GM12878 (cell line): ENCODE measurements around the gene PAX5. TPM values are rescaled to one million over a fixed set of nuclear protein-coding genes. Genes with fewer than 3 reads are reported as not detected.

Experiments used
- ATAC-seq: fragments of 200-7000 bp; cut with Tn5 transposase; 3 replicates; pipeline ENCODE4 v1.9.1; 2020; ENCODE audit warnings: mild to moderate bottlenecking, moderate library complexity
- BruUV-seq: library from RNA; stranded (reverse); fragments of 400-500 nt; replicated peaks from 2 replicates; lab custom pipeline; 2021; lab: Mats Ljungman, UMichigan
- CTCF ChIA-PET: fragments of 300-600 bp; sonication (Branson Sonifier 250); formaldehyde crosslinking; extraction: SDS; loops from one replicate; lab custom pipeline; 2021; ENCODE audit warnings: inconsistent platforms; lab: Yijun Ruan, JAX
- POLR2A ChIA-PET: fragments of 350-600 bp; formaldehyde crosslinking; extraction: SDS; loops from one replicate; lab custom pipeline; 2021; ENCODE audit warnings: inconsistent platforms; lab: Charles Lee
- RAD21 ChIA-PET: fragments of 300-600 bp; sonication (Branson Sonifier 250); formaldehyde crosslinking; loops from one replicate; lab custom pipeline; 2023; ENCODE audit warnings: antibody characterized with exemption; ENCODE audit not compliant: unreplicated experiment; lab: Charles Lee
- SMC1A ChIA-PET: fragments of 300-600 bp; sonication (Branson Sonifier 250); formaldehyde crosslinking; loops from one replicate; lab custom pipeline; 2023; ENCODE audit not compliant: unreplicated experiment, uncharacterized antibody; lab: Charles Lee
- DNase-seq: peaks from one replicate; pipeline ENCODE4 v3.0.0-alpha.2; 2011; ENCODE audit warnings: low read depth, low spot score
- FAIRE-seq: peaks from 3 replicates; lab custom pipeline; 2011; peaks lifted over from hg19 to GRCh38; lab: Jason Lieb, UNC
- H2AFZ ChIP-seq: 2 replicates; pipeline ENCODE4 v1.6.0; 2011; ENCODE audit warnings: low read depth, low read length, control low read depth; ENCODE audit not compliant: control insufficient read depth
- H3K27ac ChIP-seq: 2 replicates; pipeline ENCODE4 v1.5.1; 2011; ENCODE audit warnings: control low read depth; ENCODE audit not compliant: control insufficient read depth, insufficient read depth
- H3K27me3 ChIP-seq, 2 experiments: replicated peaks in 1 of 2; 2 replicates each; pipeline versions ENCODE4 v1.6.0 to v1.6.1; 2011; ENCODE audit warnings: low read length in 1 of 2; ENCODE audit not compliant: control insufficient read depth in 2 of 2, insufficient read depth in 2 of 2
- H3K36me3 ChIP-seq, 2 experiments: 2 replicates each; pipeline ENCODE4 v1.5.1; 2011; ENCODE audit warnings: low read length in 1 of 2; ENCODE audit not compliant: control insufficient read depth in 2 of 2, insufficient read depth in 2 of 2
- H3K4me1 ChIP-seq: 2 replicates; pipeline ENCODE4 v1.6.1; 2011; ENCODE audit warnings: mild to moderate bottlenecking, low read length, moderate library complexity, mixed read lengths; ENCODE audit not compliant: control insufficient read depth, insufficient read depth
- H3K4me2 ChIP-seq: 2 replicates; pipeline ENCODE4 v1.6.0; 2011; ENCODE audit warnings: control low read depth; ENCODE audit not compliant: control insufficient read depth, insufficient read depth
- H3K4me3 ChIP-seq: fragments of 200-600 bp; sonication (generic); 2 replicates; pipeline ENCODE4 v1.5.1; 2016
- H3K79me2 ChIP-seq: 2 replicates; pipeline ENCODE4 v1.6.0; 2011; ENCODE audit warnings: low read length; ENCODE audit not compliant: control insufficient read depth, insufficient read depth
- H3K9ac ChIP-seq: 2 replicates; pipeline ENCODE4 v1.8.0; 2011; ENCODE audit warnings: low read length, control low read depth, mixed read lengths; ENCODE audit not compliant: control insufficient read depth, insufficient read depth
- H3K9me3 ChIP-seq: replicated peaks from 3 replicates; pipeline ENCODE4 v1.5.1; 2011; ENCODE audit warnings: mild to moderate bottlenecking, low read length; ENCODE audit not compliant: control insufficient read depth, insufficient read depth
- H4K20me1 ChIP-seq: 2 replicates; pipeline ENCODE4 v1.6.0; 2011; ENCODE audit not compliant: control insufficient read depth, insufficient read depth
- BRCA1 ChIP-seq: IDR thresholded peaks from 2 replicates; pipeline ENCODE4 v1.6.1; 2011; ENCODE audit warnings: low read depth, low read length, improper control_type of control experiment
- CREB1 ChIP-seq: IDR thresholded peaks from 2 replicates; pipeline ENCODE4 v1.6.1; 2012; ENCODE audit warnings: low read depth, mild to moderate bottlenecking, inconsistent platforms
- FOXK2 ChIP-seq: fragments of 450-650 bp; IDR thresholded peaks from 2 replicates; pipeline ENCODE4 v1.6.1; 2017; ENCODE audit warnings: mild to moderate bottlenecking, moderate library complexity
- FOXM1 ChIP-seq: IDR thresholded peaks from 2 replicates; pipeline ENCODE4 v1.6.1; 2012; ENCODE audit warnings: low read depth, mild to moderate bottlenecking, inconsistent platforms, low read length, moderate library complexity
- IKZF2 ChIP-seq, 2 experiments: fragments of 450-650 bp; IDR thresholded peaks; 2 replicates each; pipeline ENCODE4 v1.6.1; 2017; ENCODE audit warnings: mild to moderate bottlenecking in 2 of 2, moderate library complexity in 2 of 2
- JUNB ChIP-seq: IDR thresholded peaks from 2 replicates; pipeline ENCODE4 v1.6.1; 2016; ENCODE audit warnings: antibody characterized with exemption, mild to moderate bottlenecking
- NFIC ChIP-seq: IDR thresholded peaks from 2 replicates; pipeline ENCODE4 v1.6.1; 2012; ENCODE audit warnings: low read depth, mild to moderate bottlenecking, inconsistent platforms, low read length, moderate library complexity
- NFXL1 ChIP-seq: fragments of 450-650 bp; IDR thresholded peaks from 2 replicates; pipeline ENCODE4 v1.6.1; 2017; ENCODE audit warnings: antibody characterized with exemption, mild to moderate bottlenecking, borderline replicate concordance
- PML ChIP-seq: IDR thresholded peaks from 2 replicates; pipeline ENCODE4 v1.6.1; 2012; ENCODE audit warnings: low read length, inconsistent platforms
- PRDM15 ChIP-seq: fragments of 450-650 bp; formaldehyde crosslinking; IDR thresholded peaks from 2 replicates; pipeline ENCODE4 v1.4.0; 2020; ENCODE audit warnings: mild to moderate bottlenecking, moderate library complexity
- SPI1 ChIP-seq: IDR thresholded peaks from 2 replicates; pipeline ENCODE4 v1.6.1; 2011; ENCODE audit warnings: low read depth, mild to moderate bottlenecking, low read length, moderate library complexity, borderline replicate concordance; ENCODE audit not compliant: insufficient read depth
- TARDBP ChIP-seq: IDR thresholded peaks from 2 replicates; pipeline ENCODE4 v1.6.1; 2016; ENCODE audit warnings: borderline replicate concordance
- TBL1XR1 ChIP-seq: IDR thresholded peaks from 2 replicates; pipeline ENCODE4 v1.6.1; 2012; ENCODE audit warnings: low read depth, low read length, improper control_type of control experiment
- TCF3 ChIP-seq: IDR thresholded peaks from 2 replicates; pipeline ENCODE4 v1.6.1; 2012; ENCODE audit warnings: low read depth, mild to moderate bottlenecking, low read length, borderline replicate concordance; ENCODE audit not compliant: insufficient read depth
- ZBTB11 ChIP-seq: fragments of 450-650 bp; formaldehyde crosslinking; IDR thresholded peaks from 2 replicates; pipeline ENCODE4 v1.5.0; 2022; ENCODE audit warnings: mild to moderate bottlenecking, missing genetic modification characterization
- WGBS: methylation state at CpG from one replicate; pipeline ENCODE4 v1.1.6; 2016; ENCODE audit warnings: low lambda C conversion rate; ENCODE audit not compliant: insufficient replicate concordance, insufficient coverage; ENCODE audit errors: missing lambda C conversion rate; 5-methylcytosine and 5-hydroxymethylcytosine counted together
- in situ Hi-C: fragments of 300-500 bp; cut with MboI; formaldehyde crosslinking; loops from 9 replicates; pipeline ENCODE4 v1.14.3; 2018; ENCODE audit warnings: mixed read lengths
- intact Hi-C: fragments of 100-400 bp; cut with micrococcal nuclease; formaldehyde crosslinking; loops from one replicate; pipeline ENCODE4 v1.14.2; 2022; ENCODE audit not compliant: unreplicated experiment
- polyA plus RNA-seq, 11 experiments: library from polyadenylated mRNA; depleted of rRNA in 4 of 11; unstranded in 6 of 11; stranded (reverse) in 5 of 11; fragments of >200 nt; fragmentation: Nextera tagmentation in 4 of 11; fragmentation: Illumina TruSeq in 1 of 11; extraction: Ambion mirVana in 4 of 11; extraction: Trizol in 1 of 11; gene quantifications; 1 replicate in 1 of 11; 2 replicates in 10 of 11; pipeline versions ENCODE4 v1.2.1 to v1.2.3, GENCODE V29; 2011 to 2016; ENCODE audit warnings: inconsistent platforms in 2 of 11, missing spikeins in 2 of 11, low read depth in 1 of 11
- total RNA-seq, 4 experiments: library from RNA; depleted of rRNA in 3 of 4; stranded (reverse); fragments of >200 nt in 3 of 4; fragmentation: Illumina TruSeq in 1 of 4; extraction: Trizol in 1 of 4; gene quantifications; 2 replicates each; pipeline versions ENCODE4 v1.2.1 to v1.2.3, GENCODE V29; 2013 to 2021

The PAX5 gene
- total and polyA plus RNA-seq, 10 of the 15 experiments (the other 5 are each of a cell fraction or from before 2014, with no cell fraction given), result 2.2 to 123 (median 31.9) TPM

DNA sequence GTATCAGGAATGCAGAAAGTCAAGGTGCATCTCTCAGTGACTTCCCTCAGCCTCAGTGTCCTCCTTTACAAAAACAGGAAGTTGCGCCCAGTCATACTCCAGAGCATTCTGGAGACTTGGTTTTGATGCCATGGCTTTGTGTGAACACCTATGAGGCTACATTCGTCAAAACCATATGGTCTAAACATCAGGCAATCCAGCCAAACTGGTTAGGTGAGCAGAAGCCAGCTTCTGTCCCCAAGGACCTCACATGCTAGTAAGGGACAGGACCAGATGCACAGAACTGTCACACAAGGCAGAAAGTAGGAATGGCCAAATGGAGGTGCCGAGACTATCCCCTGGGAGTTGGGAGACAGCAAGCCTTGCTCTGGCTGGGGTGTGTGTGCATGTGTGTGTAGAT lies 244.2 kb downstream of the PAX5 start:
- ChIA-PET POLR2A (no interaction called here), SMC1A (interaction anchor here (0.6 kb wide), 1 partner anchor 229 kb away, joined by 3 read pairs; no protein-coding TSS in a partner anchor), CTCF (interaction anchor here (1.1 to 1.6 kb wide), 3 partner anchors 15 to 83 kb away, joined by 4 to 5 read pairs (median 4); no protein-coding TSS in a partner anchor)
- H3K9me3 ChIP-seq, result peaks cover 5% of the 10 kb centered on the region; the same call in 2 of the 3 replicates
- in situ Hi-C loops, result no loop called here
- no peak overlapping the region for H2AFZ ChIP-seq
- no peak for DNase-seq
- H3K9ac ChIP-seq, result no peak overlapping the region
- no peak for FAIRE-seq
- H3K36me3 ChIP-seq, result no peaks in the 10 kb centered on the region
- no peak for ATAC-seq
- no peak overlapping the region for H3K27ac ChIP-seq
- H3K27me3 ChIP-seq, result no peaks in the 10 kb centered on the region
- H3K4me2 ChIP-seq, result no peak overlapping the region
- no peaks in the 10 kb centered on the region for H3K79me2 ChIP-seq
- TF ChIP-seq TARDBP (no peak), JUNB (no peak), SPI1 (no peak), BRCA1 (no peak), TCF3 (no peak), NFIC (no peak), FOXK2 (no peak), NFXL1 (no peak), TBL1XR1 (no peak), ZBTB11 (CRISPR knock-in tag) (no peak), PRDM15 (CRISPR knock-in tag) (no peak), CREB1 (no peak), IKZF2 (IDR thresholded peaks at IDR 0.05) (no peak), PML (no peak), FOXM1 (no peak)
- TF ChIP-seq, all 136 proteins: peak for 0
- intact Hi-C loops, result no loop called here
- H3K4me3 ChIP-seq, result no peak overlapping the region
- 0% methylated on average over 3 of the region's 3 CpGs for WGBS
- RAD21 ChIA-PET, result no interaction called here
- no peaks in the 10 kb centered on the region for H4K20me1 ChIP-seq
- no TSS peak for BruUV-seq
- no peaks in the 10 kb centered on the region for H3K4me1 ChIP-seq
